ENCODE measurements around the gene SIRT5.

DNA sequence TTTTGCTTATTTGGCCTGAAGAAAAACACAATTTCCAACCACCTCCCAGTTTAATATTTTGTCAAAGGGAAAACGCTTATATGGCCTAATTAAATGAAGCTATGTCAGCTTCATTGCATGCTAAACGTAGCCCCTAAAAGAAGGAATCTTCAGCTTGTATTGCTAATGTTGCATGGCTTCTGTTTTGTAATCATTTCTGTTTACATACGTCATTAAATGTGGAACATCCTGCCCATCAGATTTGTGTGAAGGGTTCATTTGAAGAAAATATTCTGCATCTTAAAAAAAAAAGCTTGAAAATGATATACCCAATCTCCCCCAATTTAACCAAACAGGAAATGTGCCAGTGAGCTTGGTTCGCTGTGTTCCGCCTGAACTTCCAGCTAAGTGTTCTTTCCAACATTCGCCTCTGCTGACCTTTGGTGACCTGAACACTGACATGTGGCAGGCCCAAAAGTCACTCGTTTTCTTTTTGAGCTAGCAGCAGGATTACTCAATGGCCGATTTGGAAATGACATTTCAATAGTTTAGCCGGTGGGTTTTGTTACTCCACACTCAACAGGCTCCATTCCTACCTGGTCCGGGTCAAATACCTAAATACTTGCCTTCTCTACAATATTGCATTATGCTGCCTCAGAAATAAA lies 12.7 kb upstream of the SIRT5 start:
- TF ChIP-seq CTCF (IDR thresholded peaks at IDR 0.05) = no peak
- TF ChIP-seq EZH2 (IDR thresholded peaks at IDR 0.05; ENCODE audit: borderline replicate concordance, insufficient read depth, low read depth, low read length, poor library complexity, severe bottlenecking) = no peak

All from B cell (primary cell).